Muscle layer of colon (tissue), 2 donors: Measurements from ENCODE around the gene SPATS2.

Source experiments
- H3K27ac ChIP-seq: one replicate; pipeline ENCODE4 v1.7.0; 2013; ENCODE audit warnings: low read depth, mild to moderate bottlenecking, low read length, moderate library complexity
- H3K27me3 ChIP-seq, 2 donors: one replicate each; pipeline ENCODE4 v1.7.0; 2013; ENCODE audit warnings: low read length in 2 of 2, mild to moderate bottlenecking in 2 of 2; ENCODE audit not compliant: insufficient read depth in 2 of 2, control insufficient read depth in 1 of 2
- H3K36me3 ChIP-seq: one replicate; pipeline ENCODE4 v1.7.0; 2013; ENCODE audit warnings: mild to moderate bottlenecking, low read length; ENCODE audit not compliant: insufficient read depth
- H3K4me1 ChIP-seq: one replicate; pipeline ENCODE4 v1.7.0; 2013; ENCODE audit warnings: mild to moderate bottlenecking, low read length; ENCODE audit not compliant: insufficient read depth
- H3K4me3 ChIP-seq, 2 donors: one replicate each; pipeline ENCODE4 v1.7.0; 2013; ENCODE audit warnings: low read length in 2 of 2, low read depth in 1 of 2, mild to moderate bottlenecking in 1 of 2, moderate library complexity in 1 of 2
- H3K9ac ChIP-seq: one replicate; pipeline ENCODE4 v1.7.0; 2013; ENCODE audit warnings: low read length
- H3K9me3 ChIP-seq: one replicate; pipeline ENCODE4 v1.7.0; 2013; ENCODE audit warnings: mild to moderate bottlenecking, low read length
- donor health status: abdominal sarcoma.
- donor health status: Adenocarcinoma of cecum.

Gene SPATS2

GRCh38 chr12:49345825-49346658, 21.2 kb upstream of the SPATS2 start:
- Histone ChIP-seq H3K36me3 (no peaks in the 10 kb centered on the region), H3K9me3 (no peaks in the 10 kb centered on the region), H3K27me3 (peaks cover 68 to 88% of the 10 kb centered on the region in 2 donors), H3K9ac (no peak overlapping the region), H3K27ac (no peak overlapping the region), H3K4me1 (peaks cover 49% of the 10 kb centered on the region), H3K4me3 (peak overlapping the region; percentile 35 to 57)

- peaks cover 49% of the 10 kb centered on the region for H3K4me1 ChIP-seq
- H3K4me3 ChIP-seq = peak within 1 kb of the TSS; percentile 35 to 57
- H3K9ac ChIP-seq = no peak within 1 kb of the TSS
- H3K36me3 ChIP-seq = no peaks in the 10 kb centered on the region
- no peak within 1 kb of the TSS for H3K27ac ChIP-seq
- H3K27me3 ChIP-seq = peaks cover 72 to 91% of the 10 kb centered on the region in 2 donors
- H3K9me3 ChIP-seq = no peaks in the 10 kb centered on the region
Observed at GRCh38 chr12:49346659-49347310, 20.5 kb upstream of the SPATS2 start, which contains the start of gene DNAJC22. TSS of gene DNAJC22 (plus strand) at chr12:49346888. CDS start at chr12:49348873, 1,985 bp downstream.

DNA sequence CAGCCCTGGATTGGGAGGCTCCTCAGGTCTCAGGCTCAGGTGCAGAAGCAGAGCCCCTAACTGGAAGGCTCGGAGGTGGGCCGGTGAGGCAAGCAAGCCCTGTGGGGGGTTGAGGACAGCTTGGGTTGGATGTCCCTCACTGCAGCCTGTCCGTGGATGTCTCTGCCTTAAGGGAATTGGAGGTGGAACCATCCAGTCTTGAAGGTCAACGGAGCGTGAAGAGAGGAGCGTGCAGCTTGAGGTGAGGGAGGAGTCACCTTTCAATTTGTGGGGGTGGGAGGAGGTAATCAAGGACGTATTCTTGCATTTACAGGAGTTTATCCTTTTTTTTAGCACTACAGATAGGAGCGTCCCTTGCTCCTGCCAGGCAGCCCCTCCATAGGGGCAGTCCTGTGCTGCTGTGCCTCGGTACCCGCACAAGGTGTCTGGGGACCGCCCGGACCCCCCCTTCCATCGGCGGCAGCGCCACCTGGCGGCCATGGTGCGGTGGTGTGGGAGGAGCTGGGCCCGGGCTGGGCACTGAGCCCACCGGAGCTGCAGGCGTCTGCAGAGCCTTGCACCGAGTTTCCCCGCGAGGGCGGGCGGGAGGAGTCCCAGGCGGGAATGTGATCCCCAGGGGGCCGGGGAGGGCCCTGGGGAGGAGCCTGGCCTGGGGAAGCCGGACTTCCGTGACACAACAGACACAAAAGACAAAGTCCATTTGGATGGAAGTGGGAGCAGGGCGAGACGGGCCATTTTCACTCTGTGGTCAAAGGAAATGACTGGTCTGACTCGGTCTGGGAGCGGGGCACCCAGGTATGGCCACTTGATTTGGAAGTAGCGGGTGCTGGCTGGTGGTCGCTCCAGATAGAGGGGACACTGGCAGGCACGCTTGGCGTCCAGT, 19.7 kb upstream of the SPATS2 start:
- Histone ChIP-seq H3K9me3 (no peaks in the 10 kb centered on the region), H3K36me3 (no peaks in the 10 kb centered on the region), H3K27ac (no peak overlapping the region), H3K9ac (no peak overlapping the region), H3K4me3 (peak overlapping the region; percentile 3 to 57), H3K27me3 (peaks cover 71 to 83% of the 10 kb centered on the region in 2 donors), H3K4me1 (peaks cover 45% of the 10 kb centered on the region)

- Histone ChIP-seq H3K4me3 (no peak overlapping the region), H3K4me1 (peaks cover 33% of the 10 kb centered on the region), H3K27ac (no peak overlapping the region), H3K9me3 (no peaks in the 10 kb centered on the region), H3K27me3 (peaks cover 67 to 71% of the 10 kb centered on the region in 2 donors), H3K36me3 (no peaks in the 10 kb centered on the region), H3K9ac (no peak overlapping the region)
Observed at GRCh38 chr12:49348781-49349180, 18.5 kb upstream of the SPATS2 start.

DNA sequence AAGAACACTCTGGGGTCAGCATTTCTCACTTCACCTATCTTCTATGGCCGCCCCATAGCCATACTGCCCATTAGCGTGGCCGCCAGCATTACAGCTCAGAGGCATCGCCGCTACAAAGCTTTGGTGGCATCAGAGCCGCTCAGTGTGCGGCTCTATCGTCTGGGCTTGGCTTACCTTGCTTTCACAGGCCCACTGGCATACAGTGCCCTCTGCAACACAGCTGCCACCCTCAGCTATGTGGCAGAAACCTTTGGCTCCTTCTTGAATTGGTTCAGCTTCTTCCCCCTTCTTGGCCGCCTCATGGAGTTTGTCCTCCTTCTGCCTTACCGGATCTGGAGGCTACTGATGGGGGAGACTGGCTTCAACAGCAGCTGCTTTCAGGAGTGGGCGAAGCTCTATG, 18.0 kb upstream of the SPATS2 start:
- Histone ChIP-seq H3K36me3 (no peaks in the 10 kb centered on the region), H3K27ac (no peak overlapping the region), H3K9ac (no peak overlapping the region), H3K9me3 (no peaks in the 10 kb centered on the region), H3K4me1 (peaks cover 29% of the 10 kb centered on the region), H3K4me3 (no peak overlapping the region), H3K27me3 (peaks cover 62 to 66% of the 10 kb centered on the region in 2 donors)

GRCh38 chr12:49352351-49352750, 14.9 kb upstream of the SPATS2 start:
- no peak overlapping the region for H3K27ac ChIP-seq
- H3K9me3 ChIP-seq = no peaks in the 10 kb centered on the region
- peaks cover 35 to 38% of the 10 kb centered on the region in 2 donors for H3K27me3 ChIP-seq
- H3K9ac ChIP-seq = no peak overlapping the region
- no peaks in the 10 kb centered on the region for H3K36me3 ChIP-seq
- H3K4me1 ChIP-seq = peaks cover 10% of the 10 kb centered on the region
- no peak overlapping the region for H3K4me3 ChIP-seq

DNA sequence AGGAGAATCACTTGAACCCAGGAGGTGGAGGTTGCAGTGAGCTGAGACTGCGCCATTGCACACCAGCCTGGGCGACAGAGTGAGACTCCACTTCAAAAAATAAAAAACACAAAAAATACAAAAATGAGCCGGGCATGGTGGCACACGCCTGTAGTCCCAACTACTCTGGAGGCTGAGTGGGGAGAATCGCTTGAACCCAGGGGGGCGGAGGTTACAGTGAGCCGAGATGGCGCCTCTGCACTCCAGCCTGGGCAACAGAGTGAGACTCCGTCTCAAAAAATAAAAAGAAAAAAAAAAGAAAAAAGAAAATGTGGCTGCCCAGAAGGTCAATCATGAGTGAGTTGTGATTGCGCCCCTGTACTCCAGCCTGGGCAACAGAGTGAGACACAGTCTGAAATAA, 11.3 kb upstream of the SPATS2 start:
- Histone ChIP-seq H3K9ac (no peak overlapping the region), H3K27me3 (peaks cover 8 to 13% of the 10 kb centered on the region in 2 donors)

DNA sequence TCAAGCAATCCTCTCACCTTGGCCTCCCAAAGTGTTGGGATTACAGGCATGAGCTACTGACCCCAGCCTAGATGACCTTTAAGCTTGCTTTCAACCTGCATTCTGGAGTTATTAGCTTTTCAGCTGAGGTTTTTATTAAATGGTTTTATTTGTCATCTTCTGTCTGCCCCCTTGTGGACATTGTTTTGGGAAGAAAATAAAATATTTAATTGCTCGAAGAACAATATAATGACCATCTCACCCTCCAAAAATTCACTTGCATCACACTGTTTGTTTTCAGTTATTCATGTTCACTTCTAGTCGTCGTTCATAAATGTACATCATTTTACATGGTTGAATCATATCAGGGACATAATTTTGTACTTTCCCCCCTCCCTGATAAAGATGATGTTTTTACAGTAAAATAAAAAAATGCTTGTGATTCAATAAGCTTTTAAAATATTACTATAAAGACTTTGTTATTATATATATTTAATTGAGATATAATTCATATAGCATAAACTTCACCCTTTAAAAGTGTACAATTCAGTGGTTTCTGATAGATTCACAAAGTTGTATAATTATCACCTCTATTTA, 10.1 kb upstream of the SPATS2 start:
- H3K27ac ChIP-seq = no peak overlapping the region
- H3K9ac ChIP-seq = no peak overlapping the region
- peaks cover 0 to 8% of the 10 kb centered on the region in 2 donors for H3K27me3 ChIP-seq
- no peak overlapping the region for H3K4me3 ChIP-seq
- no peaks in the 10 kb centered on the region for H3K36me3 ChIP-seq
- H3K9me3 ChIP-seq = no peaks in the 10 kb centered on the region
- H3K4me1 ChIP-seq = peaks cover 3% of the 10 kb centered on the region

More for the DNA sequence above, 11.3 kb upstream of the SPATS2 start:
- Histone ChIP-seq H3K4me3 (no peak overlapping the region), H3K27ac (no peak overlapping the region), H3K9me3 (no peaks in the 10 kb centered on the region), H3K4me1 (peaks cover 3% of the 10 kb centered on the region), H3K36me3 (no peaks in the 10 kb centered on the region)

GRCh38 chr12:49358483-49359141, 8.7 kb upstream of the SPATS2 start:
- Histone ChIP-seq H3K27me3 (no peaks in the 10 kb centered on the region), H3K27ac (no peak overlapping the region), H3K4me1 (peaks cover 3% of the 10 kb centered on the region), H3K9ac (no peak overlapping the region), H3K4me3 (no peak overlapping the region), H3K36me3 (no peaks in the 10 kb centered on the region), H3K9me3 (no peaks in the 10 kb centered on the region)

DNA sequence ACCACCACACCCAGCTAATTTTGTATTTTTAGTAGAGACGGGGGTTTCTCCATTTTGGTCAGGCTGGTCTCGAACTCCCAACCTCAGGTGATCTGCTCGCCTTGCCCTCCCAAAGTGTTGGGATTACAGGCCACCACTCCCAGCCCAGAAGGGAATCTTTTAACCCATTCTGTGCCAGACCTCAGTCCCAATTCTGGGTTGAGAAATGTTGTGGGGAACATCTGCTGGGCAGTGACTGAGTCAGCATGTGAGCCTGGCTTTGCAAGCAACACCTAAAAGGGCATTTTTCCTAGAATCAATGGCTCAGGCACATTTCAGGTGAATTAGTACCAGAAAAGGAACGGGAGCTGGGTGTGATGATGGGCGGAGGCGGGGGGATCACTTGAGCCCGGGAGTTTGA, 7.6 kb upstream of the SPATS2 start:
- no peaks in the 10 kb centered on the region for H3K36me3 ChIP-seq
- H3K27ac ChIP-seq = no peak overlapping the region
- H3K9me3 ChIP-seq = no peaks in the 10 kb centered on the region
- no peaks in the 10 kb centered on the region for H3K27me3 ChIP-seq
- peaks cover 3% of the 10 kb centered on the region for H3K4me1 ChIP-seq
- H3K9ac ChIP-seq = no peak overlapping the region
- no peak overlapping the region for H3K4me3 ChIP-seq
